H1 (cell line): ENCODE measurements around the gene KIAA1755. TPM values are rescaled to one million over a fixed set of nuclear protein-coding genes. Genes with fewer than 3 reads are reported as not detected.

Source experiments
- polyA plus RNA-seq, 7 experiments: library from polyadenylated mRNA; depleted of rRNA in 3 of 7; stranded (reverse) in 5 of 7; unstranded in 2 of 7; fragments of >200 nt in 5 of 7; fragments of 200-250 nt in 2 of 7; gene quantifications; 1 replicate in 5 of 7; 2 replicates in 1 of 7; 4 replicates in 1 of 7; pipeline versions ENCODE4 v1.2.1 to v1.2.3, GENCODE V29; 2011 to 2013; ENCODE audit warnings: missing spikeins in 2 of 7, mixed read lengths in 2 of 7
- total RNA-seq: library from RNA; stranded (reverse); fragmentation: NEBNext Ultra II Directional; extraction: Animal tissue kit (Norgen Biotek cat#: 25700); gene quantifications from 2 replicates; pipeline ENCODE4 v1.2.1, GENCODE V29; 2021
- TF ChIP-seq, protein P1 (sequence below): IDR thresholded peaks from 2 replicates; pipeline ENCODE4 v1.6.1; 2012; ENCODE audit warnings: low read length, inconsistent platforms

The KIAA1755 gene
- total and polyA plus RNA-seq, 2 of the 8 experiments (the other 6 are each of a cell fraction or from before 2014, with no cell fraction given) = 0.23 TPM; not detected in 1

DNA sequence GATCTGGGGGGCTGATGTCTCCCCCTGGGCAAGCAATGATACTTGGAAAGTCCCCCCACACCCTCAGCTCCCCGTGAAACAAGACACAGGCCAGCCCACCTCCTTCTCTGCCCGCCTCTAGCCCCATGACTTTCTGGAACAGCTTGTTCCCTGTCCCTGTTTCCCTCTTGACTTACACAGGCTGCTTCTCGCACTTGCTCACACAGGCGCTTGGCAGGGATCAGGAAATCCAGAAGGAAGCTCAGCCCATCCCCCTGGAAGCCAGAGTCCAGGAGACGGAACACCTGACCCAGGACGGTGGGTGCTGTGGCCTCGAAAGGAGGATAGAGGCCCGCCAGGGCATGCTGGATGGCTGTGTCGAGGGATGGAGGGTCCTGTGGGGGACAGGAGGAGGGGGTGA, 14.8 kb downstream of the KIAA1755 start (continued):
- TF ChIP-seq, protein P1, sequence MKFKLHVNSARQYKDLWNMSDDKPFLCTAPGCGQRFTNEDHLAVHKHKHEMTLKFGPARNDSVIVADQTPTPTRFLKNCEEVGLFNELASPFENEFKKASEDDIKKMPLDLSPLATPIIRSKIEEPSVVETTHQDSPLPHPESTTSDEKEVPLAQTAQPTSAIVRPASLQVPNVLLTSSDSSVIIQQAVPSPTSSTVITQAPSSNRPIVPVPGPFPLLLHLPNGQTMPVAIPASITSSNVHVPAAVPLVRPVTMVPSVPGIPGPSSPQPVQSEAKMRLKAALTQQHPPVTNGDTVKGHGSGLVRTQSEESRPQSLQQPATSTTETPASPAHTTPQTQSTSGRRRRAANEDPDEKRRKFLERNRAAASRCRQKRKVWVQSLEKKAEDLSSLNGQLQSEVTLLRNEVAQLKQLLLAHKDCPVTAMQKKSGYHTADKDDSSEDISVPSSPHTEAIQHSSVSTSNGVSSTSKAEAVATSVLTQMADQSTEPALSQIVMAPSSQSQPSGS = no peak
